Heart left ventricle (tissue), 16 donors: ENCODE results near the gene NUP88. TPM values are rescaled to one million over a fixed set of nuclear protein-coding genes. Genes with fewer than 3 reads are reported as not detected.

Experiments used
- ATAC-seq, 4 donors: fragments of 200-7000 bp; cut with Tn5 transposase; one replicate each; pipeline ENCODE4 v1.9.1; 2020 to 2022; ENCODE audit warnings: moderate library complexity in 4 of 4, mild to moderate bottlenecking in 3 of 4, moderate number of reproducible peaks in 1 of 4
- DNase-seq, 5 donors: peaks; one replicate each; pipeline ENCODE4 v3.0.0-alpha.2; 2020
- H3K27ac ChIP-seq, 12 donors: fragments of 200-600 bp; sonication (generic) in 4 of 12; one replicate each; pipeline versions ENCODE4 v1.5.0 to v1.8.0; 2016 to 2022; ENCODE audit warnings: mild to moderate bottlenecking in 2 of 12
- H3K27me3 ChIP-seq, 9 donors: fragments of 200-600 bp; sonication (generic) in 2 of 9; one replicate each; pipeline versions ENCODE4 v1.5.1 to v1.8.0; 2016 to 2022; ENCODE audit warnings: mild to moderate bottlenecking in 3 of 9
- H3K36me3 ChIP-seq, 9 donors: fragments of 200-600 bp; sonication (generic) in 2 of 9; one replicate each; pipeline versions ENCODE4 v1.5.0 to v1.8.0; 2018 to 2022; ENCODE audit warnings: mild to moderate bottlenecking in 2 of 9
- H3K4me1 ChIP-seq, 12 donors: fragments of 200-600 bp; sonication (generic) in 4 of 12; one replicate each; pipeline versions ENCODE4 v1.5.0 to v1.8.0; 2016 to 2022; ENCODE audit warnings: mild to moderate bottlenecking in 3 of 12
- H3K4me3 ChIP-seq, 12 donors: fragments of 200-600 bp; sonication (generic) in 4 of 12; one replicate each; pipeline versions ENCODE4 v1.5.0 to v1.8.0; 2017 to 2022; ENCODE audit warnings: mild to moderate bottlenecking in 9 of 12, moderate library complexity in 4 of 12
- H3K9me3 ChIP-seq, 12 donors: fragments of 200-600 bp; sonication (generic) in 4 of 12; one replicate each; pipeline versions ENCODE4 v1.5.0 to v1.8.0; 2016 to 2022; ENCODE audit warnings: mild to moderate bottlenecking in 1 of 12
- POLR2A ChIP-seq, 2 donors: fragments of 450-650 bp; IDR thresholded peaks; one replicate each; pipeline ENCODE4 v1.6.1; 2017; ENCODE audit warnings: antibody characterized with exemption in 2 of 2, mild to moderate bottlenecking in 2 of 2, moderate library complexity in 2 of 2
- WGBS, 4 donors: extraction: QIAGEN DNeasy Blood & Tissue Kit in 2 of 4; methylation state at CpG; one replicate each; pipeline versions ENCODE4 v1.1.5 to v1.1.7; 2013 to 2018; 5-methylcytosine and 5-hydroxymethylcytosine counted together
- intact Hi-C, 10 donors: fragments of 100-400 bp; cut with DNase I; formaldehyde crosslinking; loops; one replicate each; pipeline versions ENCODE4 v1.11.1 to v1.14.2; 2022
- polyA plus RNA-seq, 2 donors: library from polyadenylated mRNA; stranded (reverse); fragments of 200-250 nt; gene quantifications; one replicate each; pipeline ENCODE4 v1.2.3, GENCODE V29; 2013
- total RNA-seq, 9 donors: library from RNA; depleted of rRNA in 2 of 9; stranded (reverse); fragments of >200 nt in 2 of 9; fragmentation: NEBNext Ultra II Directional in 3 of 9; extraction: Animal tissue kit (Norgen Biotek cat#: 25700) in 3 of 9; gene quantifications; one replicate each; pipeline versions ENCODE4 v1.1.0 to v1.2.4, GENCODE V29; 2016 to 2023
- TF ChIP-seq, protein P1 (sequence below), 12 donors: fragments of 200-600 bp; sonication (generic) in 4 of 12; IDR thresholded peaks; one replicate each; pipeline versions ENCODE4 v1.5.0 to v1.8.0; 2018 to 2022; ENCODE audit warnings: antibody characterized with exemption in 12 of 12, mild to moderate bottlenecking in 5 of 12
- donor health status: ischemic (EF 13 %, LVEDD 7.1; RV severe dilation, severe dysfunction).
- donor health status: healthy with polysubstance abuse.
- donor health status: DM: no; HTN: yes; CAD: no.
- donor health status: DM: no; HTN: no; CAD: no.
- donor health status: ischemic (EF 25% LVEDD 6.9; RV normal size, moderate dysfunction).
- donor health status: ischemic (EF 25% LVEDD 5.7; RV mildly dilated, moderate dysfunction).
- donor health status: healthy.
- donor health status: DM: yes; HTN: yes; CAD: no.
- donor health status: ischemic (EF 35%, LVEDD 5.7; RV mildly dilated, moderate dysfunction).
- donor health status: nonischemic (EF 11% LVEDD 7.7; RV severe dilation, severe dysfunction).
- donor health status: DM: yes; HTN: yes; CAD: no.
- donor health status: PGD.
- donor health status: ischemic (EF 29% LVEDD 5.4; RV normal size, mild dysfunction).
- donor health status: nonischemic (EF 23%, LVEDD 6.1; RV moderate dilation, normal function).

NUP88 gene
- total and polyA plus RNA-seq, 11 donors = 27.5 to 69.6 (median 40.6) TPM

DNA sequence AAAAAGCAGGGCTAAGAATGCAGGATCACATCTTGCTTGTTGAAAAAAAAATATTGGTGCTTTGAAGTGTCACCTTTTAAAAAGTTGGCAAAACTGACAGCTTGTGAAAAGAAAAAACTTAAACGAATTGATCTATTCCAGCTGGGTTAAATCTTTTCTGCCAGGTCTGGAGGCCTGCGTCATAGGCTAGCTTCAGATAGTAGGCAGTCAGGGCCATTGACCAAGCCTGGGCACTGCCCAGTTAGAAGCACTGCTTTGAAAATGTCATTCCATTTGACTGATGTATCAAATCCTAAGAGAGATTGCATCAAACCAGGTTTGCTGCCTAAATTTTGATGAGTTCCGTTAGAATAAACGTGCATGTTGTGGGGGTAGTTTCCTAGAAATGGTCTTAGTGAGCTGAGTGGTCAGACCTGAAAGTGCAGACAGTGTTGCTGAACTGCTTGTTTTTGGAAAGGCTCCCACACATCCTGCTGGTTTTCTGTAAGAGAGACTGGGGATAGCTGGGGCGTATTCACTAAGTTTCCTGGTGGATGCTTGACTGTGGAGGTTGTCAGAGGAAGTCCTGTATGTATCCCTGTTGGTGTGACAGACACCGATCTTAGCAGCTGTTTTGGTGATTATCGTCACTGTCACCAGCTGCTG is 38.8 kb downstream of the NUP88 start:
- ATAC-seq (peak in 2 of 4 donors; percentile 37 to 41), DNase-seq (no peak)
- Histone ChIP-seq H3K9me3 (no peaks in the 10 kb centered on the region), H3K36me3 (peaks cover 3 to 100% (median 100%) of the 10 kb centered on the region in 9 donors), H3K27me3 (no peaks in the 10 kb centered on the region), H3K27ac (no peak overlapping the region), H3K4me1 (no peaks in the 10 kb centered on the region), H3K4me3 (no peak overlapping the region)
- intact Hi-C loops = no loop called here
- WGBS, 4 donors = 47 to 60% (median 59%) methylated on average over 7 of the region's 7 CpGs
- TF ChIP-seq, protein P1, sequence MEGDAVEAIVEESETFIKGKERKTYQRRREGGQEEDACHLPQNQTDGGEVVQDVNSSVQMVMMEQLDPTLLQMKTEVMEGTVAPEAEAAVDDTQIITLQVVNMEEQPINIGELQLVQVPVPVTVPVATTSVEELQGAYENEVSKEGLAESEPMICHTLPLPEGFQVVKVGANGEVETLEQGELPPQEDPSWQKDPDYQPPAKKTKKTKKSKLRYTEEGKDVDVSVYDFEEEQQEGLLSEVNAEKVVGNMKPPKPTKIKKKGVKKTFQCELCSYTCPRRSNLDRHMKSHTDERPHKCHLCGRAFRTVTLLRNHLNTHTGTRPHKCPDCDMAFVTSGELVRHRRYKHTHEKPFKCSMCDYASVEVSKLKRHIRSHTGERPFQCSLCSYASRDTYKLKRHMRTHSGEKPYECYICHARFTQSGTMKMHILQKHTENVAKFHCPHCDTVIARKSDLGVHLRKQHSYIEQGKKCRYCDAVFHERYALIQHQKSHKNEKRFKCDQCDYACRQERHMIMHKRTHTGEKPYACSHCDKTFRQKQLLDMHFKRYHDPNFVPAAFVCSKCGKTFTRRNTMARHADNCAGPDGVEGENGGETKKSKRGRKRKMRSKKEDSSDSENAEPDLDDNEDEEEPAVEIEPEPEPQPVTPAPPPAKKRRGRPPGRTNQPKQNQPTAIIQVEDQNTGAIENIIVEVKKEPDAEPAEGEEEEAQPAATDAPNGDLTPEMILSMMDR (IDR thresholded peaks at IDR 0.05) = no peak
- no peak for TF ChIP-seq POLR2A (IDR thresholded peaks at IDR 0.05)

DNA sequence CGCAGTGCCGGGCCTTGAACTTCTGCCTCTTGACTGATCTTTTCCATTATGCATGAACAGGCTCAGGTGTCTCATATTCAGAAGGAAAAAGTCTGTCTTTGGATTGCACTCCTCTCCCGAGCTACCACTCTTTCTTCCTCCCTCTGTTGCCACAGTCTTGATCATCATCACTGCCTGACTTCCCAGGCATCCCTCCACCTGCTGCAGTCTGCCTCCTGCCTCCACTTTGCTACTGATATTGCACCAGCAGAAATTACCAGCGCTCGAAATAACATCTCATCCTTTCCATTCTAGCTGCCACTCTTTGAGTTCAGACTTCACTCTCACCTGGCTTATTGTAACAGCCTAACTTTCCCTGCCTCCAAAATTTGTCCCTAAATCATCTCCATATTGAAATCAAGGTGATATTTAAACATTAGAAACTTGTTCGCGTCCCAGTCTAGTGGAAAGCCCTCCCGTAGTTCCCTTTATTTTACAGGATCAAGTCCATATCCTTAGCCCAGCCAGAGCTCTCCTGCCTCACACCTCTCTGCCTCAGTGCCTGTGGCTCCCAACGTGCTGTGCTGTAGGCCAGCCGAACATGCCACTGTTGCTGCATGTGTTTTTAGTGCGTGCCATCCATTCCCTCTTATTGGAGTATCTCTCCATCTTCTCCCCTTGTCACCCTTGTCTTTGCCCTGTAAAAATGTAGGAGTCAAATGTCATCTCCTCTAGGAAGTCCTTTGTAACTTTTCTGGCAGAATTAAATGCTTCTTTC is 39.9 kb downstream of the NUP88 start:
- WGBS, 4 donors = 88 to 96% (median 91%) methylated on average over 11 of the region's 11 CpGs
- no peak for ATAC-seq
- intact Hi-C loops = no loop called here
- Histone ChIP-seq H3K36me3 (peaks cover 0 to 100% (median 100%) of the 10 kb centered on the region in 9 donors), H3K9me3 (no peaks in the 10 kb centered on the region), H3K27me3 (no peaks in the 10 kb centered on the region), H3K4me3 (no peak overlapping the region), H3K27ac (no peak overlapping the region), H3K4me1 (no peaks in the 10 kb centered on the region)
- DNase-seq = no peak
- TF ChIP-seq, protein P1 (IDR thresholded peaks at IDR 0.05) = no peak
- no peak for TF ChIP-seq POLR2A (IDR thresholded peaks at IDR 0.05)

DNA sequence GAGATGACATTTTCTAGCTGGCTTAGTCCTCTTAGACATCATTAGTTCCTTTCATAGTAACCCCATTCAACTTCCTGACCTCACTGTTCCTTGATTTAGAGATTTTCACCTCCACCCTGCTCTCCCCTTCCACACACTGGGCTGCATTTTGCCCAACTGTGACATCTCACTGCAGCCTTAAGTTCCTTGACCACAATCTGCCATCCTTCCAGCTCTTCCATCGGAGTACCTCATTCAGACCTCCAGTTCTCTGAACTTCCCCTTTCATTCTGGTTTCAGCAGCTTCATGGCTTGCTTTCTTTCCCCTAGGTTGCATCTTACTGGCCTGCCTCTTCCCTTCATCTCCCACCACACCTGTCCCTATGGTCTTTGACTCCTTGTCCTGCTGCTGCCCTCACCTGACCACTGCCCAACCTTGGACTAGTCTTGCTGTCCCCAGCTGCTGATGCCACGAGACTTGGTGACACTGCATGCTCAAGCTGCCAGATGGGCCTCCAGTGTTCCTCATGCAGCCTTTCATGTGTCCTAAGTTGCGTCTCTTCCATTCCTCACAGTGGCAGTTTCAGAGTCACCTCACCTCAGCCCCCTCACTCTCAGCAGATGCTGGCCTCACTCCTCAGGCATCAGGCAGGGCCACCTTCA is 40.8 kb downstream of the NUP88 start:
- Histone ChIP-seq H3K27me3 (no peaks in the 10 kb centered on the region), H3K27ac (no peak overlapping the region), H3K36me3 (peaks cover 0 to 100% (median 100%) of the 10 kb centered on the region in 9 donors), H3K9me3 (no peaks in the 10 kb centered on the region), H3K4me3 (no peak overlapping the region), H3K4me1 (no peaks in the 10 kb centered on the region)
- TF ChIP-seq, protein P1 (IDR thresholded peaks at IDR 0.05) = no peak
- no peak for TF ChIP-seq POLR2A (IDR thresholded peaks at IDR 0.05)
- 92 to 95% (median 94%) methylated on average over 3 of the region's 3 CpGs for WGBS, 4 donors
- DNase-seq (no peak), ATAC-seq (peak in 1 of 4 donors; percentile 40)
- intact Hi-C loops = no loop called here

DNA sequence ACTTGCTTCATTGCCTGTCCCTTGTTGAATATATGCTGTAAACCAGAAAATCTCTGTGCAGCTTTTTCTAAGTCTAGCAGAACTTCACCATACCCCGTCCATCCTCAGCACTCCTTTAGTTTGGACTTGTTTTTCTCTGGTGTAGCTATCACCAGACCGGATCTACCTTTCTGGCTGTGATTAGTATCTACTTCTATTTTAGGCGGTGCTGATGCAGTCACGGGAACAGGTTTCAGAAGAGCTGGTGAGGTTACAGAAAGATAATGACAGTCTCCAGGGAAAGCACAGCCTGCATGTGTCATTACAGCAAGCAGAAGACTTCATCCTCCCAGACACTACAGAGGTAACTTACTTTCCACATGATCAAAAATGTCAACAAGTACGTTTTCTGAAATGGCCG is 46.4 kb downstream of the NUP88 start:
- H3K4me1 ChIP-seq = no peaks in the 10 kb centered on the region
- H3K27ac ChIP-seq = no peak overlapping the region
- peaks cover 2 to 100% (median 99%) of the 10 kb centered on the region in 9 donors for H3K36me3 ChIP-seq
- ATAC-seq (no peak), DNase-seq (no peak)
- TF ChIP-seq, protein P1 (IDR thresholded peaks at IDR 0.05) = no peak
- TF ChIP-seq POLR2A (IDR thresholded peaks at IDR 0.05) = no peak
- intact Hi-C loops = no loop called here
- no peaks in the 10 kb centered on the region for H3K9me3 ChIP-seq
- WGBS, 4 donors = 80 to 84% (median 82%) methylated on average over 6 of the region's 6 CpGs
- H3K27me3 ChIP-seq = no peaks in the 10 kb centered on the region
- no peak overlapping the region for H3K4me3 ChIP-seq
